Left ventricle myocardium inferior (tissue), 1 donor: ENCODE data around the gene TOR1B. TPM values are rescaled to one million over a fixed set of nuclear protein-coding genes. Genes with fewer than 3 reads are reported as not detected.
"Not testable (repeated sequence)": the region's sequence is repeated elsewhere in the genome, so short reads cannot be mapped to it uniquely, and the experiment has no call there.

Source experiments
- DNase-seq: peaks from one replicate; pipeline ENCODE4 v3.0.0-alpha.2; 2020
- H3K27ac ChIP-seq: fragments of 200-600 bp; replicated peaks from 2 replicates; pipeline ENCODE4 v1.8.0; 2021
- H3K27me3 ChIP-seq: fragments of 200-600 bp; 2 replicates; pipeline ENCODE4 v1.8.0; 2021; ENCODE audit warnings: low read depth
- H3K36me3 ChIP-seq: fragments of 200-600 bp; 2 replicates; pipeline ENCODE4 v1.8.0; 2021
- H3K4me1 ChIP-seq: fragments of 200-600 bp; 2 replicates; pipeline ENCODE4 v1.8.0; 2021
- H3K4me3 ChIP-seq: fragments of 200-600 bp; 2 replicates; pipeline ENCODE4 v1.8.0; 2021; ENCODE audit warnings: mild to moderate bottlenecking, moderate library complexity
- H3K9me3 ChIP-seq: fragments of 200-600 bp; replicated peaks from 2 replicates; pipeline ENCODE4 v1.8.0; 2021
- CTCF ChIP-seq: fragments of 200-600 bp; IDR thresholded peaks from 2 replicates; pipeline ENCODE4 v1.8.0; 2021; ENCODE audit warnings: antibody characterized with exemption, mild to moderate bottlenecking, borderline replicate concordance
- intact Hi-C: fragments of 100-400 bp; cut with micrococcal nuclease; formaldehyde crosslinking; loops from one replicate; pipeline ENCODE4 v1.11.0; 2022
- total RNA-seq: library from RNA; stranded (reverse); fragmentation: NEBNext Ultra II Directional; extraction: Animal tissue kit (Norgen Biotek cat#: 25700); gene quantifications from one replicate; pipeline ENCODE4 v1.2.1, GENCODE V29; 2021
- donor health status: DM: no; HTN: yes; CAD: no; lungs with severe emphysema.

TOR1B gene
- total RNA-seq, 1 donor from 2014 or later, result 10.6 TPM

GRCh38 chr9:129759804-129760502 is 43.0 kb upstream of the TOR1B start:
- peak; percentile 19 for DNase-seq
- no peaks in the 10 kb centered on the region for H3K27me3 ChIP-seq
- no peaks in the 10 kb centered on the region for H3K9me3 ChIP-seq
- no peak overlapping the region for H3K4me3 ChIP-seq
- intact Hi-C loops, result no loop called here
- H3K4me1 ChIP-seq, result peaks cover 18% of the 10 kb centered on the region
- no peak for TF ChIP-seq CTCF
- H3K27ac ChIP-seq, result peak overlapping the region; percentile 46
- no peaks in the 10 kb centered on the region for H3K36me3 ChIP-seq

GRCh38 chr9:129760784-129761183 is 42.2 kb upstream of the TOR1B start:
- H3K27ac ChIP-seq, result peak overlapping the region; percentile 80
- H3K27me3 ChIP-seq, DNase-seq, intact Hi-C loops, H3K36me3 ChIP-seq, H3K4me3 ChIP-seq, H3K9me3 ChIP-seq: not testable (repeated sequence)
- peaks cover 18% of the 10 kb centered on the region for H3K4me1 ChIP-seq

GRCh38 chr9:129761293-129761900 is 41.6 kb upstream of the TOR1B start:
- Histone ChIP-seq H3K4me3 (no peak overlapping the region), H3K9me3 (no peaks in the 10 kb centered on the region), H3K27ac (peak overlapping the region; percentile 80), H3K4me1 (peaks cover 18% of the 10 kb centered on the region), H3K27me3 (no peaks in the 10 kb centered on the region), H3K36me3 (no peaks in the 10 kb centered on the region)
- TF ChIP-seq CTCF, result no peak
- intact Hi-C loops, result no loop called here
- peak; percentile 76 for DNase-seq

GRCh38 chr9:129761901-129762369 is 41.0 kb upstream of the TOR1B start:
- Histone ChIP-seq H3K4me3 (no peak overlapping the region), H3K36me3 (no peaks in the 10 kb centered on the region), H3K27ac (peak overlapping the region; percentile 80), H3K4me1 (peaks cover 18% of the 10 kb centered on the region), H3K27me3 (no peaks in the 10 kb centered on the region), H3K9me3 (no peaks in the 10 kb centered on the region)
- intact Hi-C loops, result no loop called here
- DNase-seq, result no peak
- no peak for TF ChIP-seq CTCF

GRCh38 chr9:129762370-129762984 is 40.5 kb upstream of the TOR1B start:
- Histone ChIP-seq H3K27ac (peak overlapping the region; percentile 80), H3K4me1 (peaks cover 18% of the 10 kb centered on the region)
- DNase-seq, result peak; percentile 19
- H3K27me3 ChIP-seq, intact Hi-C loops, H3K36me3 ChIP-seq, H3K9me3 ChIP-seq, H3K4me3 ChIP-seq: not testable (repeated sequence)

- no peaks in the 10 kb centered on the region for H3K36me3 ChIP-seq
- H3K4me1 ChIP-seq, result peaks cover 18% of the 10 kb centered on the region
- H3K4me3 ChIP-seq, result no peak overlapping the region
- peak overlapping the region; percentile 80 for H3K27ac ChIP-seq
- no peaks in the 10 kb centered on the region for H3K27me3 ChIP-seq
- DNase-seq, result peak; percentile 28
- TF ChIP-seq CTCF, result no peak
- intact Hi-C loops, result no loop called here
- H3K9me3 ChIP-seq, result no peaks in the 10 kb centered on the region
These were observed 39.7 kb upstream of the TOR1B start for GRCh38 chr9:129762985-129763926.
